ENCODE measurements around the gene PLA2G4B. TPM values are rescaled to one million over a fixed set of nuclear protein-coding genes. Genes with fewer than 3 reads are reported as not detected.

Gene PLA2G4B
- total RNA-seq, 2 donors from 2014 or later = 1.5 to 7.6 TPM

DNA sequence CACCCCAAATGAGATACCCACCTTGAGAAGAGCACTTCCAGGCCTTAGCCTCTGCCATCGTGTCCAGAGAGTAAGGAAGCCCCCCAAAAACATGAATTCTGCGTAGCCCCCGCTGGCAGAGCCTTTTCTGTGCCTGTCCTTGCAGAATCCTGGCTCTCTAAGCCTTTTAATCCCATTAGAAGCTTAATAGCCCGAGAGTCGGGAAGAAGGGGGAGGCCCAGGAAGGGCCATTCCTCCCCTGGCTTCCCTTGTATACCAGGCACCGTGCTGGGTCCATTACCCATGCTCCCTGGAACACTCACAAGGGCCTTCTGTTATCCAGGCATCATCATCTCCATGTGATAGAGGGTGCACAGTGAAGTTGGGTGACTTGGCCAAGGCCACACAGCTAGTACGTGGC is 48.1 kb downstream of the PLA2G4B start:
- Histone ChIP-seq H3K27me3 (replicated peaks; ENCODE audit: insufficient read depth) (no peaks in the 10 kb centered on the region), H3K27ac (no peak overlapping the region), H3K36me3 (no peaks in the 10 kb centered on the region), H3K9me3 (no peaks in the 10 kb centered on the region), H3K4me3 (no peak overlapping the region), H3K4me1 (replicated peaks) (peaks cover 6% of the 10 kb centered on the region)
- WGBS = 95% methylated on average over 7 of the region's 7 CpGs
- TF ChIP-seq, protein P1, sequence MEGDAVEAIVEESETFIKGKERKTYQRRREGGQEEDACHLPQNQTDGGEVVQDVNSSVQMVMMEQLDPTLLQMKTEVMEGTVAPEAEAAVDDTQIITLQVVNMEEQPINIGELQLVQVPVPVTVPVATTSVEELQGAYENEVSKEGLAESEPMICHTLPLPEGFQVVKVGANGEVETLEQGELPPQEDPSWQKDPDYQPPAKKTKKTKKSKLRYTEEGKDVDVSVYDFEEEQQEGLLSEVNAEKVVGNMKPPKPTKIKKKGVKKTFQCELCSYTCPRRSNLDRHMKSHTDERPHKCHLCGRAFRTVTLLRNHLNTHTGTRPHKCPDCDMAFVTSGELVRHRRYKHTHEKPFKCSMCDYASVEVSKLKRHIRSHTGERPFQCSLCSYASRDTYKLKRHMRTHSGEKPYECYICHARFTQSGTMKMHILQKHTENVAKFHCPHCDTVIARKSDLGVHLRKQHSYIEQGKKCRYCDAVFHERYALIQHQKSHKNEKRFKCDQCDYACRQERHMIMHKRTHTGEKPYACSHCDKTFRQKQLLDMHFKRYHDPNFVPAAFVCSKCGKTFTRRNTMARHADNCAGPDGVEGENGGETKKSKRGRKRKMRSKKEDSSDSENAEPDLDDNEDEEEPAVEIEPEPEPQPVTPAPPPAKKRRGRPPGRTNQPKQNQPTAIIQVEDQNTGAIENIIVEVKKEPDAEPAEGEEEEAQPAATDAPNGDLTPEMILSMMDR (IDR thresholded peaks at IDR 0.05) = no peak
- TF ChIP-seq POLR2AphosphoS5 (IDR thresholded peaks at IDR 0.05) (no peak), POLR2A (IDR thresholded peaks at IDR 0.05) (no peak)
- intact Hi-C loops (cut with DNase I) = no loop called here
- no peak for DNase-seq (ENCODE audit: low spot score)

DNA sequence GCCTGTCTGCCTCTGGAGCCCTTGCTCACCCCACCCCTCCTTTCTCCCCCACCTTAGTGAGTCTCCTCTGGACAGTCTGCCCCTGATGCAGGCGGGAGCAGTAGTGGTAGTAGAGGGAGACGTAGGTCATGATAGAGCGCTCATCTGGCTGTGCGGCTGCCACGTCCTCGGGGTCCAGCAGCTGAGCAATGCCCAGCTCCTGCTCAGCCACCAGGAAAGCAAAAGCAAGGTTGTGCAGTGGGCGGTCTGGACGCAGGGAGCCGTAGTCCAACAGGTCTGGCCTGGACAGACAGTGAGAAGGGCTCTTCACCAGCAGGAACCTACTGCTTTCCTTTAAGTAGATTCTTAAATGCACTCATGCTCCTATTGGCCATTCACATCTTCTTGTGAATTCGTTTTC is 48.5 kb downstream of the PLA2G4B start:
- TF ChIP-seq, protein P1 (IDR thresholded peaks at IDR 0.05) = no peak
- TF ChIP-seq POLR2AphosphoS5 (IDR thresholded peaks at IDR 0.05) = no peak
- TF ChIP-seq POLR2A (IDR thresholded peaks at IDR 0.05) = no peak
- H3K27ac ChIP-seq = no peak overlapping the region
- 91% methylated on average over 10 of the region's 10 CpGs for WGBS
- no peak for DNase-seq (ENCODE audit: low spot score)
- no peak overlapping the region for H3K4me3 ChIP-seq
- no peaks in the 10 kb centered on the region for H3K36me3 ChIP-seq
- peaks cover 2% of the 10 kb centered on the region for H3K4me1 ChIP-seq (replicated peaks)
- no peaks in the 10 kb centered on the region for H3K27me3 ChIP-seq (replicated peaks; ENCODE audit: insufficient read depth)
- intact Hi-C loops (cut with DNase I) = no loop called here
- H3K9me3 ChIP-seq = no peaks in the 10 kb centered on the region

DNA sequence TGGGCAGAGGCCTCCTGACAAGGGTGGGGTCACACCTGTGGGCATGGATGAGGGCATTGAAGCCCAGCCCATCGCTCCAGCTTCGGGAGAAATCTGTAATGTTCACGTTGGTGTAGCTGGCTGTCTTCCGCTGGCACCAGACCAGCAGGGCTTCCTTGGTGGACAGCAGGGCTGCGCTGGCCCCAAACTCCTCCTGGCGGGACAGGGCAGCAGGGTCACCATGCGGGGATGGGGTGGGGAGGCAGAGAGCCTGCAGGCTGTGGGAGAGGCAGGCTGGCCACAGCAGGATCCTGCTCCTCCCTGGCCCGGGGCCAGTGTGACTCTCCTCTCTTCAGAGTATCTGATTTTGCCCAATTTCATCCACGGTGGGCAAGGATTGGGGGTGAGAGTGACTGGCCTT is 49.2 kb downstream of the PLA2G4B start:
- Histone ChIP-seq H3K4me1 (replicated peaks) (no peaks in the 10 kb centered on the region), H3K27ac (no peak overlapping the region), H3K9me3 (no peaks in the 10 kb centered on the region), H3K27me3 (replicated peaks; ENCODE audit: insufficient read depth) (no peaks in the 10 kb centered on the region), H3K4me3 (no peak overlapping the region), H3K36me3 (no peaks in the 10 kb centered on the region)
- whole genome bisulfite sequencing = 84% methylated on average over 9 of the region's 9 CpGs
- TF ChIP-seq, protein P1 (IDR thresholded peaks at IDR 0.05) = no peak
- TF ChIP-seq POLR2AphosphoS5 (IDR thresholded peaks at IDR 0.05) (no peak), POLR2A (IDR thresholded peaks at IDR 0.05) (no peak)
- DNase-seq (ENCODE audit: low spot score) = no peak
- intact Hi-C loops (cut with DNase I) = no loop called here

DNA sequence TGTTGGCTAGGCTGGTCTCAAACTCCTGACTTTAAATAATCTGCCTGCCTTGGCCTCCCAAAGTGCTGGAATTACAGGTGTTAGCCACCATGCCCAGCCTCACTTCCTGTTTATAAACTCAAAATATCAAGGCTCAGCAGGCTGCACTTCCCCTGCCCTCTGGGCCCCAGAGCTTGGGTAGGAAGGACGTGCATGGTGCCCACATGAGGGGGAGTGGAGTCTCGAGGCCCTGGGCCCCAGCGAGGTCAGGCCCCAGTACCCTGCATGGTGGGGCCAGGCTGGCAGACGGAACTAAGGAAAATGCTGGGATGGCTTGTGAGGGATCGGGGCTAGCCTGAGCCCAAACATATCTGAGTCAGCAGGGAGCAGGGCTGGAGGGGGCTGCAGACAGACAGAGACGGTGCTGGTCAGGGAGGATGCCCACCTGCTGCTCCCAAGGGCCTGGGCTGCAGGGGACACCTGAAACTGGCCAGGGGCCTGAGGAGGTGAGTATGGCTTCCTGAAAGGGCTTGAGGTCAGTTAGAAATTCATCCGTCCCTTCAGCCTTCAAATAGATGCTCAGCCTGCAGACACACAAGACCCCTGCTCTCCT is 50.1 kb downstream of the PLA2G4B start:
- 89% methylated on average over 7 of the region's 7 CpGs for WGBS
- no peak overlapping the region for H3K27ac ChIP-seq
- H3K9me3 ChIP-seq = no peaks in the 10 kb centered on the region
- TF ChIP-seq POLR2A (IDR thresholded peaks at IDR 0.05) (no peak), POLR2AphosphoS5 (IDR thresholded peaks at IDR 0.05) (no peak)
- TF ChIP-seq, protein P1 (IDR thresholded peaks at IDR 0.05) = no peak
- no peaks in the 10 kb centered on the region for H3K27me3 ChIP-seq (replicated peaks; ENCODE audit: insufficient read depth)
- intact Hi-C loops (cut with DNase I) = no loop called here
- no peak overlapping the region for H3K4me3 ChIP-seq
- peaks cover 3% of the 10 kb centered on the region for H3K4me1 ChIP-seq (replicated peaks)
- no peak for DNase-seq (ENCODE audit: low spot score)
- H3K36me3 ChIP-seq = no peaks in the 10 kb centered on the region

DNA sequence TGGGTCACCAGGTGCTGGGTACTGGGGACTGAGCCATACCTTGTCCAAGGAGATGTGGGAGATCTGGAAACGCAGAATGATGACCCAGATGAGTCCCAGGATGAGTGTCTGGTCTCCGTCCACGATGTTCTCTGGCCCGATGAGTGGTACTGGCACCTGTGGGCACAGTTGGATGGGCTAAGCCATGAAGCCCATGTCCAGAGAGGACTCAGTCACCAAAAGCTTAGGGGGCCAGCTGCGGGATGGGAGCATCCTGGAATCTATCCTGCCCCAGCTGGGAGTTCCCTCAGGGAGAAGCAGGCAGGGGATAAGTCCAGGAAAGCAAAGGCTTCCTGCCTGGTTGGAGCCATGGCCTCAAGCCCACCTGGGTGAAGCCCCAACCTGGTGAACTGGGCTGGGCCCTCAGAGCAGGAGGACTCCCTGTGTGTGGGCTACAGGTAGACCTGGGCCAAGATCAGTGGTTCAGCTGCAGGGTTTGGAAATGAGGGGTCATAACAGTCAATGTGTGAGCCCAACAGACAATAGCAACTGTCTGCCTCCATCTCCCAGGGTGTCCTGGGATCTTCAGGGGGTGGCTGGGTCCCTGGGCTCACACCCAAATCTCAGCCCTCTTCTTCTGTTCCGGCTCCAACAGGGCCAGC is 51.5 kb downstream of the PLA2G4B start:
- DNase-seq (ENCODE audit: low spot score) = no peak
- TF ChIP-seq POLR2AphosphoS5 (IDR thresholded peaks at IDR 0.05) (no peak), POLR2A (IDR thresholded peaks at IDR 0.05) (no peak)
- TF ChIP-seq, protein P1 (IDR thresholded peaks at IDR 0.05) = no peak
- 90% methylated on average over 6 of the region's 6 CpGs for WGBS
- Histone ChIP-seq H3K4me1 (replicated peaks) (peaks cover 3% of the 10 kb centered on the region), H3K9me3 (no peaks in the 10 kb centered on the region), H3K36me3 (no peaks in the 10 kb centered on the region), H3K27me3 (replicated peaks; ENCODE audit: insufficient read depth) (no peaks in the 10 kb centered on the region), H3K27ac (no peak overlapping the region), H3K4me3 (no peak overlapping the region)
- intact Hi-C loops (cut with DNase I) = no loop called here

All from prostate gland (tissue), 2 donors.